HG02759 (cell line): ENCODE results near the gene CLDN5.

Experiments
- ATAC-seq: cut with Tn5 transposase; IDR thresholded peaks from one replicate; pipeline ENCODE4 v1.9.1; 2021; ENCODE audit warnings: mild to moderate bottlenecking, moderate library complexity; ENCODE audit not compliant: unreplicated experiment

CLDN5 gene, protein sequence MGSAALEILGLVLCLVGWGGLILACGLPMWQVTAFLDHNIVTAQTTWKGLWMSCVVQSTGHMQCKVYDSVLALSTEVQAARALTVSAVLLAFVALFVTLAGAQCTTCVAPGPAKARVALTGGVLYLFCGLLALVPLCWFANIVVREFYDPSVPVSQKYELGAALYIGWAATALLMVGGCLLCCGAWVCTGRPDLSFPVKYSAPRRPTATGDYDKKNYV

DNA sequence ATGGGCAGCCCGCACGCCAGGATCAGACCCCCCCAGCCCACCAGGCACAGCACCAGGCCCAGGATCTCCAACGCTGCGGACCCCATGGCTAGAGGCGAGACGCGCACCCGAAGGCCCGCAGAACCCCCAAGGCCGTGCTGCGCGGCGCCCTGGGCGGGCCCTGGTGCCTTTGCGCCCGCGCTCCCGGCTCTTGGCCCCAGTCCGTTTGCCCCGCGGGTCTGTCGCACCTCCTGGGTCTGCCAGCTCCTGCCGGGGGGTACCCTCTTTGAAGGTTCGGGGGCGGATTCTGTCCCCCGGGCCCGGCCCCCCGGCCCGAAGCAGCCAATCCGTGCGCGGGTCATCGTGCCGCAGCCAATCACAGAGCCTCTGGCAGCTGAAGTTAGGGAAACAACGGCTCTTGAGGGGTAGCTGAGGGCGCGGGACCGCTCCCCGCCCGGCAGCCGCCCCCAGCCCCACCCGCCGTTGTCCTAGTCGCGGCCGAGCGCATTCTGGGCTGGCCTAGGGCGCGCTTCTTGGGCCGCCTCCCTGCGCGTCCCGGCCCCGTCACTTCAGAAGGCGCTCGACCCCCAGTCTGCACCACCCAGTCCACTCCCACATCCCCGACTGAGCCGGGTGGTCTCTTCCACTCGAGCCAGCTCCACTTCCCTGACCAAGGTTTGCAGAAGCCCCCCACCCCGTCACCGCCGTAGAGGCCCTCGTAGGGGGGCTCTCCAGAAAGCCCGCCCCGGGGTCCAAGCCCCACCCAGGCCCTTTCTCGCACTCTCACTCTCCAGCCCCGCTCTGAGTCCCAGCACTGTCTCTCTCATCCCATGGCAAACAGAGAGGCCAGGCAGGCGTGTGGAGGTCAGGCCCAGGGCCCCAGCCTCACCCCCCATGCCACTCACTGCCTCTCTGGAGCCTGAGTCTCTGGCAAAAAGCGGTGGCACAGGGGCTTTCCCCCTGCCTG lies at the start of gene CLDN5:
CLDN5 (minus strand) TSS at position 241 of the 946 bp plus-strand sequence; CDS start at position 86, 155 bp downstream.
- ATAC-seq: no peak

DNA sequence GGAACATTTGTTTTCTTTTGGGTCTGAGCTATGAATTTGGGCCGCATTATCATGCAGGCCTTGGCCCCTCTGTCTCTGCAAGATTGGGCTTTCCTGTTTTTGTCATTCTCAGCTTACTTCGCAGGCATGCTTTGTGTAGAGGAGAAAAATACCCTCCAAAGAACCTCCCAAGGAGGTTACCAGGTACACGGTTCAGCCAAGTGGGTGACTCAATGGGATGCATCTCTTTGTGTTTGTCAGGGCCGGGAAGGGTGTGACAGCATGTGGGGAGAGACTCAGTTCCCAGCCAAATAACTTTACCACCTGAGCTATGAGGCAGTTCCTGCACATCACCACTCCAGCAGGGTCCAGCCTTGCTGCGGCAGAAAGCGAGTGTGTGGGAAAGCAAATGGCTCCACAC lies 47.8 kb upstream of the CLDN5 start:
- no peak for ATAC-seq

- ATAC-seq: no peak
These were observed 47.1 kb upstream of the CLDN5 start for GRCh38 chr22:19571207-19571795.

- no peak for ATAC-seq
These were observed 45.8 kb upstream of the CLDN5 start for GRCh38 chr22:19569976-19570375.

GRCh38 chr22:19569276-19569640 lies 45.0 kb upstream of the CLDN5 start:
- no peak for ATAC-seq

- no peak for ATAC-seq
These were observed 44.4 kb upstream of the CLDN5 start for GRCh38 chr22:19568337-19569275.

DNA sequence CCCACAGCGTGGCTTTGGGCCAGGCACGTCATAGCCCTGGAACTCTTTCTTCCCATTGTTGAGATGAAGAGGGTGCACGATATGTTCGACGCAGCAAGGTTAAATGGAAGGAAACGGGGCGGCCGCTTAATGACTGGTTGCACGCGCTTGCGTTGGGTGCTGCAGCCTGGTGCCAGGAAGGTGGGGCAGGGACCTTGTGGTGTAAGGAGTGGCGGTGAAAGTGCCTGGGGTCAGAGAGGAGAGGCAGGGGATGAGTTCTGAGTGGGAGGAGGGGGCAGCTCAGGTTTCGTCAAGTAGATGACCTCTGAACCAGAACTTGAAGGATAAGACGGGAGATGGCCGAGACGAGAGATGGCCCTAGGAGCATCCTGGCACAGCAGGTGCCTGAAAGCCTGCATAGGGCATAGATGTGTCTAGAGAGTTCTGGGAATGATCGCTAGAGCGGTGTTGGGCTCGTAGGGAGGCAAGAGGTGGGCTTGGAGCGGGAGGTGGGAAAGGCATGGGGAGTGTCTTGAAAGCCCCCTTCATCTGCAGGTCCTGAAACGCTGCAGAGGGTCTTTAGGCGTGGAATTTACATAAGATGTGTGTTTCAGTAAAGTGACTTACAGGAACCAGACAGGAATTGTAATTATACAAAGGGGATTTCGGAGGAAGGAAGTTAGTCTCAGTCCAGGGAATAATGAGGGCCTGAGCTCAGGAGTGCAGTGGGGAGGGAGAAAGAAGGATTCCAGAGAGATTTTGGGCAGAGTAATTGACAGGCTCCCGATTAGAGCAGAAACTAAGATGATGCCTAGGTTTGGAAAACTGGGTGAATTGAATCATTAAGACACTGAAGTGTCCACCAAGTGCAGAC lies 43.2 kb upstream of the CLDN5 start:
- ATAC-seq: no peak

DNA sequence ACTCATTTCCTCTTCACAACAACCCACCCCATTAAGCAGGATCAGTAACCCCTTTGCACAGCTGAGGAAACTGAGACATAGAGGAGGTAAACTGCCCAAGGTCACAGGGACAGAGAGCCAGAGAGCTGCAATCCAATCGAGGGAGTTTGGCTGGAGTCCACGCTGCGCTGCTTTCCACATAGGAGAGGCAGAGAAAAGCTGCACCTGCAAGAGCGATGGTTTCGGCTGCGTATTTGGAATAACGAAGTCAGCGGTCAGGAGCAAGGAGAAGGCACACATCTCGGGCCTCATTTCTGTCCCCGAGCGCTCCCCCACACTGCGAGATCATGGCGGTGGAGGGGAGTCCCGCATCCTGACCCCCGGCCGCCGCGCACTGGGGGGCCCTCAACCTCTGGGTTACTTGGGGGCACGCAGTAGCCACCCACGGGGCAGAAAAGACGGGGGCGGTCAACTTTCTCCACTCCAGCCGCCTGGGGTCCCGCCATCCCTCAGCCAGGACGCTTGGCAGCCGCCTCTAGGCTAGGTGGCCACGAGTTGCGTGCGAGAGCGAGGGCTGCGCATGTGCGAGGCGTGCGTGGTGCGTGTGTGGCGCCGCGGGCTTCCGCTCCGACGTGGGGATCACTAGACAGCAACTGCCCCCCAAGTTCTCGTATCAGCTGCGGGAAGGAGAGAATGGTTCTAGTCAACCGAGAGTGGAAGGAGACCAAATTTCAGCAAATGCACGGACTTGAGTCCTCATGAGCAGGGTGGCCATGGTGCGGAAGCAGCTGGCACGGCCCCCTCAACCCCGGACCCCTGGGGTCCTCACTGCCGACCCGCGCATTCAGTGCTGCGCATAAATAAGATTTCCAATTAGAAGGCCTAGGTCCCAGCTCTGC lies 42.3 kb upstream of the CLDN5 start:
- ATAC-seq: no peak

GRCh38 chr22:19565382-19566278 lies 41.4 kb upstream of the CLDN5 start:
- no peak for ATAC-seq

GRCh38 chr22:19559956-19560355 lies 35.7 kb upstream of the CLDN5 start:
- no peak for ATAC-seq

GRCh38 chr22:19559324-19559811 lies 35.2 kb upstream of the CLDN5 start:
- ATAC-seq: no peak

DNA sequence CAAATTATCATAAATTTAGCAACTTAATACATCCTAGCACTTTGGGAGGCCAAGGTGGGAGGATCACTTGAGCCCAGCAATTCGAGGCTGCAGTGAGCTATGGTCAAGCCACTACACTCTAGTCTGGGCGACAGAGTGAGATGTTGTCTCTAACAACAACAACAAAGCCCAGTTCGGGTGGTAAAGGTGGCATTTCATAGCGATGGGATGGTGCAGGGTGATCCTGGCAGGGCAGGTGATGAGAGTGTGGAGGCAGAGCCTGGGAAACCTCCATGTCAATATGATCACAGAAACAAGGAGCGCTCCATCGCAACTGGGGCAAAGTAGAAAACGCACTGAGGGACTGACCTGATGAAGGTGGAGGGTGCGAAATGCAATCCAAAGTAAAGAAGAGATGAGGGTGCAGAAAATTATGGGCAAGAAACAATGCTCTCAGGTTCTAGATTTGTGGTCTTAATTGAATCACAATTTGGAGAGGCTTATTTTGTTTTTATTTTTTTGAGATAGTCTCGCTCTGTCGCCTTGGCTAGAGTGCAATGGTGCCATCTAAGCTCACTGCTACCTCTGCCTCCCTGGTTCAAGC lies 32.8 kb upstream of the CLDN5 start:
- ATAC-seq: no peak

DNA sequence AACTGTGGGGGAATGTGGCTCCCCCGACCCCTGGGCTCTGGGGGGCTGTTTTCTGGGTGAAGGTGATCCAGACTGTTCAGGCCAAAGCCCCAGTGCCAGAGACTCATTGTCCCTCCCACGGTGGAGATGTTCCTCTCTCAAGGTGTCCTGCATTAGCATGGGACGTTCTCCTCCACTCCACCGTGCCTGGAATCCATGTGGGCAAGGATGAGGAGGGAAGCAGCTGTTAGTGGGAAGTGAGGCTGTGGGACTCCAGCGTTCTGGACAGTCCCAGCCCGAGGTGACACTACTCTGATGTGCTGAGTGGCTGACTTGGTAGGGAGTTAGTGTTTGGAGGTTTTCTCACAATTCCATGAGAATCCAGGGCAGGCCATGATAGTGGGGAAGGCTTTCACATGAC lies 31.4 kb upstream of the CLDN5 start:
- no peak for ATAC-seq

GRCh38 chr22:19554834-19555404 lies 30.7 kb upstream of the CLDN5 start:
- no peak for ATAC-seq

- no peak for ATAC-seq
These were observed 29.0 kb upstream of the CLDN5 start for GRCh38 chr22:19553201-19553600.

DNA sequence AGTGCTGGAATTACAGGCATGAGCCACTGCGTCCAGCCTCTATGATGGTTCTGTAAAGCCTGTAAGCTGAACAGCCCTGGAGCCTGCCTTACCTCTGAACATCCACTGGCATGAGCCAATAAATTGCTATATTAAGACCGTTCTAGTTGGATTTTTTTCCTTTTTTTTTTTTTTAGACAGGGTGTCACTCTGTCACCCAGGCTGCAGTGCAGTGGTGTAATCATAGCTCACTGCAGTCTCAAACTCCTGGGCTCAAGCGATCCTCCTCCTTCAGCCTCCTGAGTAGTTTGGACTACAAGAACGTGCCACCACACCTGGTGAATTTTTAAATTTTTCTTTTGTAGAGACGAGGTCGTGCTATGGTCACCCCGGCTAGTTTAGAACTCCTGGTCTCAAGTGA lies 26.2 kb upstream of the CLDN5 start:
- ATAC-seq: no peak

GRCh38 chr22:19549428-19549827 lies 25.2 kb upstream of the CLDN5 start:
- ATAC-seq: no peak
